ENCODE results near the gene PDHB. TPM values are rescaled to one million over a fixed set of nuclear protein-coding genes. Genes with fewer than 3 reads are reported as not detected.

The PDHB gene
- total RNA-seq, 6 experiments from 2014 or later = 35.5 to 70.2 (median 47.3) TPM

GRCh38 chr3:58434511-58434910, 879 bp upstream of the PDHB start:
- ATAC-seq (no peak), DNase-seq (no peak)
- Histone ChIP-seq H3K27ac (peak overlapping the region in 2 of 3 donors; percentile 86 to 90), H3K27me3 (no peaks in the 10 kb centered on the region), H3K36me3 (peaks cover 0 to 26% (median 14%) of the 10 kb centered on the region in 4 donors), H3K9me3 (no peaks in the 10 kb centered on the region), H3K4me1 (peaks cover 0 to 13% (median 8%) of the 10 kb centered on the region in 4 donors), H3K4me3 (no peak overlapping the region)
- intact Hi-C loops (cut with DNase I) = no loop called here
- 97% methylated on average over 4 of the region's 11 CpGs for whole genome bisulfite sequencing (ENCODE audit: insufficient coverage, low coverage, low lambda C conversion rate, missing lambda C conversion rate)
- TF ChIP-seq POLR2A (IDR thresholded peaks at IDR 0.05) = no peak
- TF ChIP-seq, protein P1, sequence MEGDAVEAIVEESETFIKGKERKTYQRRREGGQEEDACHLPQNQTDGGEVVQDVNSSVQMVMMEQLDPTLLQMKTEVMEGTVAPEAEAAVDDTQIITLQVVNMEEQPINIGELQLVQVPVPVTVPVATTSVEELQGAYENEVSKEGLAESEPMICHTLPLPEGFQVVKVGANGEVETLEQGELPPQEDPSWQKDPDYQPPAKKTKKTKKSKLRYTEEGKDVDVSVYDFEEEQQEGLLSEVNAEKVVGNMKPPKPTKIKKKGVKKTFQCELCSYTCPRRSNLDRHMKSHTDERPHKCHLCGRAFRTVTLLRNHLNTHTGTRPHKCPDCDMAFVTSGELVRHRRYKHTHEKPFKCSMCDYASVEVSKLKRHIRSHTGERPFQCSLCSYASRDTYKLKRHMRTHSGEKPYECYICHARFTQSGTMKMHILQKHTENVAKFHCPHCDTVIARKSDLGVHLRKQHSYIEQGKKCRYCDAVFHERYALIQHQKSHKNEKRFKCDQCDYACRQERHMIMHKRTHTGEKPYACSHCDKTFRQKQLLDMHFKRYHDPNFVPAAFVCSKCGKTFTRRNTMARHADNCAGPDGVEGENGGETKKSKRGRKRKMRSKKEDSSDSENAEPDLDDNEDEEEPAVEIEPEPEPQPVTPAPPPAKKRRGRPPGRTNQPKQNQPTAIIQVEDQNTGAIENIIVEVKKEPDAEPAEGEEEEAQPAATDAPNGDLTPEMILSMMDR (IDR thresholded peaks at IDR 0.05) = no peak

DNA sequence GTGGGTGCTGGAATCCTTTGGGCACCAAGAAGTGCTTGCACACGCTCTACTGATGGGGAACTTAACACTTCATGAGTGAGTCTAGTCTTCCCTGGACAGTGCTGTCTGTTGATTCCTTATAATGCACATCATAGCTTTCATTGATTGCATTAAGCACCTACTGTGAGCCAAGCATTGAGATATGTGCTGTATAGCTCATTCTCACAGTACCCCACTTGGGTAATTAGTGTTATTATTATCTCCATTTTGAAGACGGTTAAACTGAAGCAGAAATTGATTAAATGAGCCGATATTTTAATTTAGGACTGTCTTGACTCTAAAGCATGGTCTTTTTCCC, 504 bp upstream of the PDHB start:
- Histone ChIP-seq H3K36me3 (peaks cover 0 to 29% (median 18%) of the 10 kb centered on the region in 4 donors), H3K27me3 (no peaks in the 10 kb centered on the region), H3K4me1 (peaks cover 0 to 13% (median 8%) of the 10 kb centered on the region in 4 donors), H3K9me3 (no peaks in the 10 kb centered on the region), H3K4me3 (peak overlapping the region in 2 of 3 donors; percentile 75 to 91), H3K27ac (peak overlapping the region; percentile 73 to 90 (median 86))
- 59% methylated on average over 3 of the region's 3 CpGs for WGBS (ENCODE audit: insufficient coverage, low coverage, low lambda C conversion rate, missing lambda C conversion rate)
- TF ChIP-seq, protein P1 (IDR thresholded peaks at IDR 0.05) = no peak
- no peak for TF ChIP-seq POLR2A (IDR thresholded peaks at IDR 0.05)
- intact Hi-C loops (cut with DNase I) = no loop called here
- DNase-seq = no peak
- no peak for ATAC-seq

DNA sequence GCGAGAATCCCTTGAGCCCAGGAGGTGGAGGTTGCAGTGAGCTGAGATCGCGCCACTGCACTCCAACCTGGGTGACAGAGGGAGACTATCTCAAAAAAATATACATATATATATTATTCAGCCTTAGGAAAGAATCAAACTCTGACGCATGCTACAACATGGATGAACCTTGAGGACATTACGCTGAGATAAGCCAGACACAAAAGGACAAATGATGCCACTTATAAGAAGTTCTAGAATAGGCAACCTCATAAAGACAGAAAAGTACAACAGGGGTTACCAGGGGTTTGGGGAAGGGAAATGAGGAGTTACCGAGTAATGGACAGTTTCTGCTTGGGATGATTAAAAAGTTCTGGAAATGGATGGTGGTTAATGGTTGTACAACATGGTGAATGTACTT, 727 bp downstream of the PDHB start:
- intact Hi-C loops (cut with DNase I) = no loop called here
- peaks cover 0 to 13% (median 8%) of the 10 kb centered on the region in 4 donors for H3K4me1 ChIP-seq
- H3K36me3 ChIP-seq = peaks cover 6 to 42% (median 26%) of the 10 kb centered on the region in 4 donors
- H3K4me3 ChIP-seq = peak overlapping the region; percentile 75 to 91 (median 78)
- no peaks in the 10 kb centered on the region for H3K9me3 ChIP-seq
- no peaks in the 10 kb centered on the region for H3K27me3 ChIP-seq
- DNase-seq = no peak
- peak overlapping the region in 2 of 3 donors; percentile 86 to 90 for H3K27ac ChIP-seq
- no peak for ATAC-seq
- 65% methylated on average over 6 of the region's 6 CpGs for WGBS (ENCODE audit: insufficient coverage, low coverage, low lambda C conversion rate, missing lambda C conversion rate)
- TF ChIP-seq POLR2A (IDR thresholded peaks at IDR 0.05) = no peak
- TF ChIP-seq, protein P1 (IDR thresholded peaks at IDR 0.05) = no peak

DNA sequence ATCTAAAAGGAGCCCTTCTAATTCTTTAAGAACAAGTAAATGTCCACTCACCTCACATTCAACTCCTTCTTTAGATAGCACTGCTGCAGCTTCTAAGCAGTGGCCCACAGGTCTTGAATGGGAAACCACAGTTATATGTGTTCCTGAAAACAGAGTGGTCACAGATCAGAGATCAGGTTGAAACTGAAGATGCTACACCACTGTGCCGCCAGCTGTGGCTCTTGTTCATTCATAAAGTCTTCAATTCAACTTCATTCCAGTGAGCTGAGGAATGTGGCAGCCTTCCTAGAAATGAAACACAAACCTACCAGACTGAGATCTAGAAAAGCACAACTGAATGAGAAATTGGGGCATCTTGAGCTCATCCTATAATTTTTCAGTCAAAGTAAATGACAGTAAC, 4.0 kb downstream of the PDHB start:
- no peak for TF ChIP-seq POLR2A (IDR thresholded peaks at IDR 0.05)
- TF ChIP-seq, protein P1 (IDR thresholded peaks at IDR 0.05) = no peak
- intact Hi-C loops (cut with DNase I) = no loop called here
- no peaks in the 10 kb centered on the region for H3K27me3 ChIP-seq
- H3K9me3 ChIP-seq = no peaks in the 10 kb centered on the region
- WGBS (ENCODE audit: insufficient coverage, low coverage, low lambda C conversion rate, missing lambda C conversion rate) = 57% methylated on average over 1 of the region's 1 CpG
- H3K4me1 ChIP-seq = peaks cover 0 to 13% (median 7%) of the 10 kb centered on the region in 4 donors
- DNase-seq (no peak), ATAC-seq (no peak)
- H3K27ac ChIP-seq = no peak overlapping the region
- H3K4me3 ChIP-seq = no peak overlapping the region
- H3K36me3 ChIP-seq = peaks cover 6 to 74% (median 35%) of the 10 kb centered on the region in 4 donors

Measured in right lobe of liver (tissue), 6 donors.